GM18951 (cell line): ENCODE data around the gene EIF4E3.

Experiments used
- POLR2A ChIP-seq: IDR thresholded peaks from 4 replicates; pipeline ENCODE4 v1.6.1; 2011; ENCODE audit warnings: mild to moderate bottlenecking; ENCODE audit not compliant: insufficient read length, insufficient read depth; ENCODE audit errors: extremely low read depth
- in situ Hi-C: fragments of 300-500 bp; cut with MboI; formaldehyde crosslinking; loops from one replicate; pipeline ENCODE4 v1.12.0; 2022; ENCODE audit warnings: low sequenced_read_pairs, mixed read lengths, inconsistent platforms; ENCODE audit not compliant: unreplicated experiment

The EIF4E3 gene

GRCh38 chr3:71646971-71647370 lies 78.2 kb downstream of the EIF4E3 start:
- TF ChIP-seq POLR2A = no peak
- in situ Hi-C loops = no loop called here

- no peak for TF ChIP-seq POLR2A
- in situ Hi-C loops = no loop called here
These were observed 80.1 kb downstream of the EIF4E3 start for GRCh38 chr3:71645140-71645539.

- TF ChIP-seq POLR2A = no peak
- in situ Hi-C loops = no loop called here
These were observed 83.5 kb downstream of the EIF4E3 start for GRCh38 chr3:71641674-71642073.

GRCh38 chr3:71640331-71640983 lies 84.7 kb downstream of the EIF4E3 start:
- in situ Hi-C loops = no loop called here
- TF ChIP-seq POLR2A = no peak

- in situ Hi-C loops = no loop called here
- no peak for TF ChIP-seq POLR2A
These were observed 88.7 kb downstream of the EIF4E3 start for GRCh38 chr3:71636482-71636881.

GRCh38 chr3:71636001-71636400 lies 89.2 kb downstream of the EIF4E3 start:
- in situ Hi-C loops = no loop called here
- no peak for TF ChIP-seq POLR2A

- in situ Hi-C loops = no loop called here
- TF ChIP-seq POLR2A = no peak
These were observed 90.5 kb downstream of the EIF4E3 start for GRCh38 chr3:71634671-71635070.

- TF ChIP-seq POLR2A = no peak
- in situ Hi-C loops = no loop called here
These were observed 95.5 kb downstream of the EIF4E3 start for GRCh38 chr3:71629711-71630110.

- TF ChIP-seq POLR2A = no peak
- in situ Hi-C loops = no loop called here
These were observed 95.9 kb downstream of the EIF4E3 start for GRCh38 chr3:71629289-71629688.

GRCh38 chr3:71628522-71628921 lies 96.7 kb downstream of the EIF4E3 start:
- in situ Hi-C loops = no loop called here
- TF ChIP-seq POLR2A = no peak

GRCh38 chr3:71625676-71626075 lies 99.5 kb downstream of the EIF4E3 start:
- in situ Hi-C loops = no loop called here
- TF ChIP-seq POLR2A = no peak
